Suppressor macrophage treated with lipopolysaccharide for 1 hour (primary cell): Measurements from ENCODE around the gene POLR3G.

Experiments
- DNase-seq, 3 donors: peaks; one replicate each; pipeline ENCODE4 v3.0.0-alpha.2; 2020 to 2022

The POLR3G gene, protein sequence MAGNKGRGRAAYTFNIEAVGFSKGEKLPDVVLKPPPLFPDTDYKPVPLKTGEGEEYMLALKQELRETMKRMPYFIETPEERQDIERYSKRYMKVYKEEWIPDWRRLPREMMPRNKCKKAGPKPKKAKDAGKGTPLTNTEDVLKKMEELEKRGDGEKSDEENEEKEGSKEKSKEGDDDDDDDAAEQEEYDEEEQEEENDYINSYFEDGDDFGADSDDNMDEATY

DNA sequence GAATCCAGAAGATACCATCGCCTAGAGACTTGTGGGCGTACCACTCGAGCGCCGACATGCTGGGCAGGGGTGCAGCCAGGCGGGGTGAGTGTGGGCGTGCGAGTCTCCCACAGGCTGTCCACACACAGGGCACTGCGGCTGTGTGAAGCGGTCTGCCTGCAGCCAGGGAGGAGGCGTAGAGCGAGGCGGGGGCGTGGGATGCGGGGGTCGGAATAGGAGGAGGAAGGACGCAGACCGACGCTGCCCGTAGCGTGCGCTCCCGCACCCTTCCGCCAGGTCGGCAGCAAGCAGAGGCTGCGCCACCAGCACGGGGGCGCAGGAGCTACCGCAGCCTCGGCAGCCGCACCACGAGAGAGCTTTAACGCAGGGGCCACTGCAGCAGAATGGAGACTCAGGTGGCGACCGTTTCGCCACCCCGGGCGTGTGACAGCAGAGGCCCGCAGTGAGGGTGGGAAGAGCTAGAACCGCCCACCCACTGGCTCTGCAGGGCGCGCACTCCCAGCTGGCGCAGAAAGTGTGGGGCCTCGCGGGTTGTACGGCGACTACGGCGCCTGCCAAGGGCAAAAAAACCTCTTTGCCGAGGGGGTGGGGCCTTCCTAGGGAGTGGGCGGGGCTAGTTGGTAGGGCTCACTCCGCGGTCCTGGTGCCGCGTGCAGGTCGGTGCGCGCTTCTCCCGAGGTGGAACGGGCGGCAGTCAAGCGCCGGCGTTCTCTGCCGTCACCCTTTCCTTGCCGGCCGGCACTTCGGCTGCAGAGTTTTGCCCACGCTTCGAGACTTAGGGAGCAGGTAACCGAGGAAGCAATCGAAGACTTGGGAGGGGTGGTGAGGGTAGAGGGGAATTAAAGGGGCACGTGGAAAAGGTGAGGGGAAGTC is at the start of gene POLR3G, which contains the start of gene MBLAC2:
Gene POLR3G (plus strand): TSS at position 630 of the 873 bp plus-strand sequence. CDS start 10,704 bp downstream, outside the sequence.
Gene MBLAC2 (minus strand): TSS at position 537 of the 873 bp plus-strand sequence. CDS start 479 bp downstream, at position 58.
- peak; percentile 88 to 95 (median 94) for DNase-seq

DNA sequence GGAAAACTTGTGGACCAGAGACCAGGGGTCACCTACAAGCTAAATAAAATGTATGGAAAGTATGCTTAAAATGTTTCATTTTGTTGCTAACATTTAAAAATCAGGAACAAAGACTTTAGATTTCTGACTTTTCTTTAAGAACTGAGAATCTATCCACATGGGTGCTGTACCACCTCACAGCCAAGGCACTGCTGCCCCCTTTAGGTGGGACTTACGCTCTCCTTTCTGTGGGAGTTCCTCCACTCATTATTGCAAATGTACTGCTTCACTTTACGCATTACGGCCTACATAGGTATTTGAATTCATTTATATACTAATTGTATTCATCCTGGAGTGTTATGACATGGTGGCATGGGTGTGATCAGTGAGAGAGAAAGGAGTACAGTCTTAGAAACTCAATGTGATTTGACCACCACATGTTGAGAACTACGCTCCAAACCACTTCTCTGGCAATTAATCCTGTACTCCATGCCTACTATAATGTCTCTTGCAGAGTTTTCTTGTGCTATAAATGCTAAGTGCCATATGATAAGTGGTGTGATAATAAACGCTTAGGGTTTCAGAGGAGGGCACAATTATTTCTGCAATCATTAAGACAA is 40.4 kb upstream of the POLR3G start:
- DNase-seq, result peak; percentile 33 to 54 (median 44)

DNA sequence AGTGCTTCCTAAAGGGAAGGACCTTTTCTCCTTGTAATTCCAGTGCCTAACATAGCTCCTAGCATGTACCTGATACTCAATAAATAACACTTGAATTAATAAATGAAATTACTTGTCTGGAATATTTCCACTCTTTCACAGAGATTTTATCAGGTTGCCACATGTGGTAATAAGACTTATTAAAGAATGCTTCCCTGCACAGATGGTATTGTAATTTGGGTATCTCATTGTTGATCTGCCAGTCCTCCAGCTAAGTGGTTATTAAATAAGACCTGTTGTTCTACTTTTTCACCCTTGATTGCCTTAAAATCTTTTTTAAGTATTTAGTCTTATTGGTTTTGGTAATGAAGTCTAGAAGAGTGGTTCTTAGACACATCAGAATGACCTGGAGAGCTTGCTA is 37.0 kb upstream of the POLR3G start:
- no peak for DNase-seq

DNA sequence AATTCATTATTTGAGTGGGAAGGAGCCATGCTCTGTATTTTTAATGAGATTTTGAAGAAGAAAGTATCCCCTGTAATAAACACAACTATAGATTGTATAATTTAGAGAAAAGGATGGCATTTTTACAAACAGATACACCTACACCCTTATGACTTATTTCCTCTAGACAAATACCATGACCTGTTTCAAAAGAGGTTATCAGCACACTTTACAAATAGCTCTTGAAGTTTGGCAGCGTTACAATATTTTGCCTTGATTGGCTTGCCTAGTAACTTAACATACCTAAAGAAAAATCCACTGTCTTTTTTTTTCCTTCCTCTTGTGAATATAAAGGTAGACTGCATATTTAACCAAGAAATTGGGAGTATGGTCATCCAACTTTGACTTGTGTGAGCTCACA is 36.6 kb upstream of the POLR3G start:
- DNase-seq, result no peak

DNA sequence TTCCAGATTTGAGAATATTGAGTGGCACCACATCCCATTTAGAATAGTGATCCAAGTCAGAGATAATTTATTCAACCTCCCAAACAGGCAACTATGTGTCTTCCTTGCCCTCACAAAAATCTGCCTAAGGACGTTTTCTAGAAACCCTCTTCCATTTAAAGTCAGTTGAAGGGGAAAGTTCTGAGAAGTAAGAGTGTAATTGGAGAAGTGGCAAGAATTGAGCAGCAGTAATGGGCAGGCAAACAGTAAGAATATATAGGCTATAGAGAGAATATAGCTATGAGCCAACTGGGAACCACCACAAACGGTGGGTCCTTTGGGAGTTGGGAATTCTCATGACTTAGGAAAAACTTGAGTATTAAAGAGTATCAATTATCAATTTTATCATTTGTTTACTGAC is 34.0 kb upstream of the POLR3G start:
- DNase-seq, result no peak

DNA sequence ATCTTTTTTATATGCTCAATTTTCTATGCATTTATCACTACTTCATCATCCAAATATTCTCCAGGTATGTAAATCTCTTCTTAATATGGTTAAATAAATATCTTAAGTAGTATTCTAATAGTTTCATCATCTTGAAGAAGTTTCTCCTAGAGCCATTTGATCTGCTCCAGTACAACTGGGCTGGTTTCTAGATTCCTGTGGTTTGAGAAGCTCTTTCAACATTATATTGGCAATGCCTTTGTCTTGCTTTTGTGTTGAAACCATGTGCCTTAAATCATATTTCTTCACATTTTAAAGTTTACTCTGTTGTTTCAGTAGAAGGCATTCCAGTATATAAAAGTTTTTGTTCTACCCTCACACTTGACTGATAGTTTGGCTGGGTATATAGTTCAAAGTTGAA is 27.7 kb upstream of the POLR3G start:
- no peak for DNase-seq

DNA sequence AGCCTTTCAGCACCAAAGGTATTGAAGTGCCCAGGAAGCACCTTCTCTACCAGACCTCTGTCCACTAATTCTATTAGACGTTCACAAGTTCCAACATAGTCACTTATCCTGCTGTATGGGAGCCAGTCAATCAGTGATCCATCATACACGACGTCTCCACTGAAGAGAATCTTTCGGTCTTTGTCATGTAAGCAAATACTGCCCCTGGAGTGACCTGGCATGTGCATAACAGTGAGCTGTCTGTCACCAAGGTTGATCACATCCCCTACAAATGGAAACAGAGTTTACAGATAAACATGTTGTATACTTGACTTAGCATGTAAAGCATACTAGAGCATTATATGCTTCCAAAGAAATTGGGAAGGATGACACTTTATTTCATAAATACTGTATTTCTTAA is 13.4 kb upstream of the POLR3G start:
- no peak for DNase-seq

DNA sequence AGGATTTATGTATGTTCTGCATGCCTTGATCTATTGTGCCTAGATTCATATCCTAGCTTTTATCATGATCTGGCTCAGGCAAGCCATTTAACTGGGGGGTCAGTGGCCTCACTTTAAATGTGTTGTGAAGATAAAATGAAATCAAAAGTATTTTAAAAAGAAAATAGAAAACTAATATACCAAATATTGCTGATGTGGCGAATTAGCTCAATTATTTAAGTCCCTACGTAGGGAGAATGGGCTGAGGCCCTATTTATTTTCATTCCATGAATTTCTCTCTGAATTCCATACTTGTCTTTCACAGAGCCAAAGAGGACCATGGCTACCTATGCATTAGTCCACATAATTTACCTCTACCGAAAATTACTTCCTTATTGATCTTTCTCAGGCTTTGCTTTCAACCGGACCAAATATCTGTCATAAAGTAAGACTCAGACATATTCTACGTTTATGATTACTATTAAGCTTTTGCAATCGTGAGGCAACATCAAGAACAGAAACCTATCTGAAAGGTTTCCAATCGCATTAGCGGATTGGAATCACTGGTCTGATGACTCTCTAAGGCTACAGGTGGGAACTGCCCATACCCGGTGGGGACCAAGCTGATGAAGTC is 1.8 kb upstream of the POLR3G start:
- DNase-seq, result no peak

DNA sequence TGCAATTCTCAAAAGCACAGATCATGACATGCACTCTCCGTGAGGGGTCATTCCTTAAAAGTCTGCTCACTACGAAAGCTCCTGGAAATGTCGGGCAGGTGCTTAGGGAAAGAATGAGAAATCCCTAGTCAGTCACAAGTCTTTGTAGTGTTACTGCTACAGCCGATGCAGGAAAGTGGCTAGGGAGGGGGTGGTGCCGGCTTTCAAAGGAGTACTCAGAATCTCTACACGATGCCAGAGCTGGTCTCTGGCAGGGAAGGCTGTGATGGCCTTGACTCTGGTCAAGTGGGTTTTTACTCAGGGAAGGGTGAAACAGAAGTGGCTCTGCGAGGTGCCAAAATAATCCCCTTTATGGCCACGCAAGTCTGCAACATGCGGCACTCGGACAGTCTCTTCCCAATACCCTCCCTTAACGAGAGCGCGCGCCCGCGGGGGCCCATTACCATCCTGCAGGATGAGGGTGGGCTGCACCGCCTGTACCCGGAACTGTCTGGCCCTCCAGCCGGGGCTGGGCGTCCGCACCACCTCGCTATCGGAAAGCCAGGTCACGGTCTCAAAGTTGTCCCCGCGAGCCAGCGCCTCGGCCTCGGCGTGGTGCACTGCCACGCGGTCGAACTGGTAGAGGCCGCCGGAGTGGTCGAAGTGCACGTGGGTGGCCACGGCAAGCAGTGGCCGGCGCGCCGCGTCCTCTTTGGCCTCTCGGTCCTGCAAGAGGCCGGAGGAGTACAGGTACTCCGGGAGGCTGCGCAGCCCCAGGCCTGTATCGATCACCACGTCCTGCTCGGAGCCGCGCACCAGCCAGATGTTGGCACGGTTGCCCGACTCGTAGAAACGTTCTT is 1.0 kb upstream of the POLR3G start:
- peak; percentile 33 to 53 (median 43) for DNase-seq

DNA sequence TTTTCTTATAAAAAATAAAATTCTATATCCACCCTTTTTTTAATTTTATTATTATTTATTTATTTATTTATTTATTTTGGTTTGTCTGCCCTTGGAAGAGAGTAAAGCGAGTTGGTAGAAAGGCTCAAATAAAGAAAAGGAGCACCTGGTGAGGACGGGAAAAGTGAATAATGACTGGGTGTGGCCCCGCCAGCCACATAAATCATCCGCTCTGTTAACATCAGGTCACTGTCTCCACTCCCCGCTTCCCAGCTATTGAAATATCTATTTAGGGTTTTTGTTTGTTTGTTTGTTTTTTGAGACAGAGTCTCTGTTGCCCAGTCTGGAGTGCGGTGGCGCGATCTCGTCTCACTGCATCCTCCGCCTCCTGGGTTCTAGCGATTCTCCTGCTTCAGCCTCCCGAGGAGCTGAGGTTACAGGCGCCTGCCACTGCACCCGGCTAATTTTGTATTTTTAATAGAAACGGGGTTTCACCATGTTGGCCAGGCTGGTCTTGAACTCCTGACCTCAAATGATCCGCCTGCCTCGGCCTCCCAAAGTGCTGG is 844 bp downstream of the POLR3G start:
- DNase-seq, result no peak

DNA sequence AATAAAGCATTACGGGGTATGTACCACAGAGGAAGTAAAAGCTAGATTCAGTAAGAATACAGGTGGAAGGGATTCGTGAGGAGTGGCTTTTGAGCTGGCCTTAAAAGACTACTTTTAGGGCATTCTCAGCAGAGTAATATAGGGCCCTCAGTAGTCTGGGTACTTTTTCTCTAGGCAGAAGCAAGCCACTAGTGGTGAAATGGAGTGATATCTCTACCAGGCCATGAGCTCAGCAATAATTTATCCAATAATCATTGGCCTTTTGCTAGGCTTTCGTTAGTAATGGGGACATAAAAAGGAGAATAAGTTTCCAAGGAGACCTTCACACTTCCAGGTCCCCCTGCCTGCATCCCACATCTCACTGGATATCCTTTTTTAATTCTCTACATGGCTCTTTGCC is 1.7 kb downstream of the POLR3G start:
- DNase-seq, result no peak

DNA sequence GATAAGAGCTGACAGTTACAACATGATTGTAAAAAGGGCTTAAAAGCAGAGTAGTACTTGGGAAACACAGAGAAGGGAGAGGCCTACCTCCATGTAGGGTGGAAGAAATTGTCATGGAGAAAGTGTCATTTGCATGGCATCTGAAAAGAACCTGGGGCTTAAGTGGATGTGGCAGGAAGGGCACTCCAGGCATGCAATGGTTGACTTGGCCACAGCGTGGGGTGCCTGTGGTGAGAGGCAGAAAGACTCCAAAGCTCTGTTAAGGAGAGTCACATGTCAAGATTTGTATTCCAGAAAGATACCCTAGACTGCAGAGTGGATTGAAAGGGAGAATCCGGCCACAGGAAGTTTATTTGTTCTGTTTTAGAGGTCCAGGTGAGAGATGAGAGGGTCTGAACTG is 2.4 kb downstream of the POLR3G start:
- DNase-seq, result no peak

DNA sequence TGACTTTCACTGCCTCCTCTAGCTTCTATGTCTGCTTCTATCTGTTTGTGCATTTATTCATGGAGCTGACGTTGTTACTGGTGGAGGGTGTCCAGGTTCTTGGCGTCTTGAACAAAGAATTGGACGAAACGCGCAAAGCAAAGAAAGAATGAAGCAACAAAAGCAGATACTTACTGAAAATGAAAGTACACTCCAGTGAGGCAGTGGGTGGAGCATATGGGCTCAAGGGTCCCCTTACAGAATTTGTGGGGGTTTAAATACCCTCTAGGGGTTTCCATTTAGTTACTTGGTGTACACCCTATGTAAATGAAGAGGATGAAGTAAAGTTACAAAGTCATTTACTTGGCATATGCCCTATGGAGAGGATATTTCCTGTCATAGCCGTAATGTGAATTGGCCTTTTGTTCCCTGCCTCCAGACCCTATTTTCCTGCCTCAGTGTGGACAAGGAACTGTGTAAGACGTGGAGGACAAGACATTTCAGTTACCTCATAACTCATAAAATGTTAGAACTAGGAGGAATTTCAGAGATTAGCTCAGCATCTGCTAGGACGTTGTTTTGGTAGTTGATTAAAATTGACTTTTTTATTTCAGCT is 3.1 kb downstream of the POLR3G start:
- no peak for DNase-seq

DNA sequence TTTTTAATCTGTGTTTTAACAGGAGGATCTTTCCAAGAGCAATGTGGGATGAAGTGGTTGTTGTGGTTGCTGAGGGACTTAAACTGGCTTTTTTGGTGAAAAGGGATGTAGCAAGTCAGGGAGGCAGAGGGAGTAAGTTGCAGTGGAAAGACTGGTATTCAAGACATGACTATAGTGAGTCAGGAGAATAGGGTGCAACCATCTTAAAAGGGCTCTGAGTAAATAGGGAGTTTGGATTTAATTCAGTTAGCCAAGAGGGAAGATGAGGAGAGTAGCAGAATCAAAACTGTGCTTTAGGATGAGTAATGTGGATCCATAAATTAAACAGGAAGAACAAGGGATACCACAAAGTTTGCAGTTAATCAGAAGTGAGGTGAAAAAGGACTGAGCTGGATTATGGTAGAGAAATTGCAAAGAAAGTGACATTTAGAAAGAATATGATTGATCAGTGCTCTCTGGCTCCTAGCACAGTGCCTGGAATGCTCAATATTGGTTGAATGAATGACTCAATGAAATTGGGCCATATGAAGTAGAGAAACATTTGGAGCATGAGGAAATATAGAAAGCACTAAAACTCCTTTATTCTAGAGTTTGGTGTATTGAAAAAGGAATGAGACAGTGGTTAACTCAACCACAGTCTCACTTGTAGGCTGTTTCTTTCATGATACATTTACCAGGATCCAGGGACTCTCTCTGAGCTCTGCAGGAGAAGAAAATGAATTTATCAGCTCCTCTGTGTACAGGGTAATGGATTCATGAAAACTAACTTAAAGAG is 5.1 kb downstream of the POLR3G start:
- DNase-seq, result no peak

DNA sequence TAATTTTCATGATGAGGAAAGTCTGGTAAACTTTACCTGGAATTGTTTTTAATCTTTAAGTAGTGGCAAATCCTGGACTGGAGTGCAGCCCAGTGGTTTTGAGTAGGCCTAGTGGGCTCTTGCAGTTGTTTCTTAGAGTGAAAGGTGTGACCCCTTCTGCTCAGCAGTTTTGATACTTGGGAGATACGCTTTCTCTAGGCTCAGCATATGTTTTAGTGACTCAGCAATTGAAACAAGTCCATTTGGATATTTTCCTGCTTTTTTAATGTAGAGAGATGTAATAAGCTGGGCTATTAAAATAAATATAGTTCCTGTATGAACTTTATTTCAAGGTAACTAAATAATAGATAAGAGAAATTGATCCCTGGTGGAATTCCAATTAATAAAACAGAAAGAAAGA is 6.0 kb downstream of the POLR3G start:
- no peak for DNase-seq

DNA sequence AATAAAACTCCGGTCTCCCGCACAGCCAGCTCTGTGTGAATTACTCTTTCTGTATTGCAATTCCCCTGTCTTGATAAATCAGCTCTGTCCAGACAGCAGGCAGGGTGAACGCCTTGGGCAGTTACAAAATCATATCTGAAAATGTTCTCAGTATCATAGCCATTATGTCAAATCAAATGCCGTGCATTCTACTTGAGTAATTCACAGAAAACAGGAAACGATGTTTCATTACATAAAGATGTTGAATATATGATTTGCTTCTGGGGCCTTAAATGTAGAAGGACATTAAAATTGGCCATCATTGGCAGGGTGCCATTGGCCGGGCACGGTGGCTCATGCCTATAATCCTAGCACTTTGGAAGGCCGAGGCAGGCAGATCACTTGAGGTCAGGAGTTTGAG is 8.5 kb downstream of the POLR3G start:
- no peak for DNase-seq

DNA sequence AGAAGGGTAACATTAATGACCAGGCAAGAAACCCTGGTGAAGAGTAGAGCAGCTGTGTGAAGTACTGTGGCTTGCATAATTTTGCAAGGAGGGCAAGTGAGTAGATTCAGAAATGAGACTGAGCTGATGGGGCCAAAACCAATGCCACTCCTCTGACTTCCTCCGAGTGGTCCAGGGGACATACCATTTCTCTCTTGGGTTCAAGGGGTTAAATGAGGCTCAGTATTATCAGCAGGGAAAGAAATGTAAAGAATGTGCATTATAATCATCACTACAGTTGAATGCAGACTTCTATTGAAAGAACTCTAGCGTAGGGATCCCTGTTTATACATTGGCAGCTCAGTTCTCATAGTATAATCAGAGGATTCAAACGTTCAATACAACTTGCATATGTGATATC is 9.9 kb downstream of the POLR3G start:
- no peak for DNase-seq

DNA sequence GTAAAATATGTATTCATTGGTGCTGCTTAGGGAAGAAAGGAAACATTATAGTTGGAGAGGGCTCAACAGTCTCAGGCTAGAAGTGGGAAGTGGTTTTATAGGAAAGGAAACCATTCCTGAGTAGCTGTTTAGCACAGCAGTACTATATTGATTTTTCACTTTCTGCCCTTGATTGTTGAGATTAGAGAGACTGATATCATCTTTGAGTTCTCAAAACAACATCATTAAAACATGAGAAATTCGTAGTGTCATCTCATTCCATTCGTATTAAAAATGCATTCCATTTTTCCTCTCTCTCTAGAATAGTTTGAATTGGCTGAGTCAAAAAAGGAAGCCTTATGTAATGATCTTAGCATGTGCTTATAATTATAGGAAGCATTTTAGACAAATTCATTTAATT is 14.1 kb downstream of the POLR3G start:
- no peak for DNase-seq

DNA sequence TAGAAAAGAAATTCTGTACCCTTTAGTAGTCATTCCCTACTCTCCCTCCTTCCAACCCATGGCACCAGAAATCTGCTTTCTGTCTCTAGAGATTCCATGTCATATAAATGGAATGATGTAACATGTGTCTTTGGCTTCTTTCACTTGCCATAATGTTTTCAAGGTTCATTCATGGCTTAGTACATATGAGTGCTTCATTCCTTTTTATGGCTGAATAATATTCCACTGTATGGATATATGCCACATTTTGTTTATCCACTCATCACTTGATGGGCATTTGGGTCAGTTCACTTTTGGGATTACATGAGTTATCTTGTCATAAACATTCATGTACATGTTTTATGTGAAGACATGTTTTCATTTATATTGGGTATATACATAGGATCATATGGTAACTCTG is 19.4 kb downstream of the POLR3G start:
- no peak for DNase-seq

DNA sequence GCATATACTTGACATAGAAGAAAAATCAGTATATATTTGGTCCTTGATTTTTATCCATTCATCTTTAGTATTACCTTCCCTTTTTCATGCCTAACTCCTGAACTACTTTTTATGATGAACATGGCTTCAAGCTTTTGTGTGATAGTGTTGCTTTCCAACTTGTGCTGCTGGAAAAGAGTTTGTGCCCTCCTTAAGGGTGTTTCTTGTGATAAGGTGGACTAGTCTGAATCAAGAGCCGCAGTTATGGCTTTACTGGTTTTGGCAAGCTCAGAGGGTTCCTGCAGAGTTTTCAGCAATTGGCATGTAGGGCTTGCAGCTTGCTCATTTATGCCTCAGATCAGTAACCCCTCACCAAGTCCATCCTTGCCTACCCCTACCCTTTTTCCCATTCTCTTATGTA is 20.5 kb downstream of the POLR3G start:
- no peak for DNase-seq

DNA sequence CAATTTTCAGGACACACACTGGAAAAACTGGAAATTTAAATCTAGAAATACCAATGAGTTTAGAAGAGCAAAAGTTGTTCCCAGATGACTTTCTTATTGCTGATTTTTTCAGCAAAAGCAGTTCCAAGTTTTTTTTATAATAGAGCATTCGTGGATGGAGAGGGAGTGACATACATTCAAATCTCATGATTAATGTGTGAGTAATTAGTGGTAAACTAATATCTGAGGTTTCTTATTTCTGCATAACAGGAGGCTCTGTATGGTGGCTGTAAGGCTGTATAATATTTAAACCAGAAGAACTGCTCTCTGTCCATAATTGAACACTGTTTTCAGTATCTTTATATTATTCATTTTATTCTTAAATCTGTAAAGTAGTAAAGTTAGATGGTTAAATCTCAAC is 28.9 kb downstream of the POLR3G start:
- DNase-seq, result no peak
